Nephron (organoid): ENCODE results near the gene CTSE.

Source experiments
- H3K27ac Mint-ChIP-seq, 3 experiments: 2 replicates each; pipeline ENCODE4 v1.8.0; 2020; ENCODE audit warnings: mixed read lengths in 3 of 3, mild to moderate bottlenecking in 2 of 3, moderate library complexity in 1 of 3
- H3K27me3 Mint-ChIP-seq: 2 replicates; pipeline ENCODE4 v1.8.0; 2021; ENCODE audit warnings: low read depth, mild to moderate bottlenecking, moderate library complexity, mixed read lengths
- H3K36me3 Mint-ChIP-seq: 2 replicates; pipeline ENCODE4 v1.8.0; 2020; ENCODE audit warnings: low read depth, mixed read lengths
- H3K4me1 Mint-ChIP-seq: 2 replicates; pipeline ENCODE4 v1.8.0; 2020; ENCODE audit warnings: mixed read lengths
- H3K4me3 Mint-ChIP-seq, 3 experiments: 2 replicates each; pipeline ENCODE4 v1.8.0; 2020; ENCODE audit warnings: mild to moderate bottlenecking in 3 of 3, mixed read lengths in 3 of 3, moderate library complexity in 2 of 3
- H3K9me3 Mint-ChIP-seq: 2 replicates; pipeline ENCODE4 v1.8.0; 2020; ENCODE audit warnings: mixed read lengths
- TF ChIP-seq, protein P1 (sequence below), 3 experiments: fragments of 200-600 bp; sonication (generic); IDR thresholded peaks; one replicate each; pipeline ENCODE4 v1.5.0; 2021; ENCODE audit warnings: antibody characterized with exemption in 3 of 3; ENCODE audit not compliant: unreplicated experiment in 3 of 3

Gene CTSE

DNA sequence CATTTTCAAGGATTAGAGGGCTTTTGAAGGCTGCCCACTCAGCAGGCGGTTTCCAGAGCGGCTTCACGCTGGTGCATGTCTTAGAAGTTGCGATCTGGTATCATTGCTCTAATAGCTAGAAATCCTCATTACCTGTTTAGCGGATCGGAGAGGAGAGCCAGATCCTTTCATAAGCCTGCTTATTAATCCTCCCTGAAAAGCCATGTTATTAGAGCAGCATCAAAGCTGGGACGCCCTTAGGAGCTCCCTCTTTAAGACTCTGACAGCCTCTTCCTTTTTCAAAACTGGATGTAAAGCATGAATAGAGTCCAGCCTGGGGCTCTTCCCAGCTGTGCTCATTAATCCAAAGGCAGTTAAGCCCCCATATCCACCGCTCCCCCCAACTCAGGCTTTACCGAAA lies 13.9 kb upstream of the CTSE start:
- Mint-ChIP-seq H3K4me1 (peaks cover 16% of the 10 kb centered on the region), H3K36me3 (no peaks in the 10 kb centered on the region), H3K9me3 (peaks cover under 1% of the 10 kb centered on the region), H3K4me3 (no peak overlapping the region), H3K27me3 (peaks cover 25% of the 10 kb centered on the region), H3K27ac (no peak overlapping the region)
- TF ChIP-seq, protein P1, sequence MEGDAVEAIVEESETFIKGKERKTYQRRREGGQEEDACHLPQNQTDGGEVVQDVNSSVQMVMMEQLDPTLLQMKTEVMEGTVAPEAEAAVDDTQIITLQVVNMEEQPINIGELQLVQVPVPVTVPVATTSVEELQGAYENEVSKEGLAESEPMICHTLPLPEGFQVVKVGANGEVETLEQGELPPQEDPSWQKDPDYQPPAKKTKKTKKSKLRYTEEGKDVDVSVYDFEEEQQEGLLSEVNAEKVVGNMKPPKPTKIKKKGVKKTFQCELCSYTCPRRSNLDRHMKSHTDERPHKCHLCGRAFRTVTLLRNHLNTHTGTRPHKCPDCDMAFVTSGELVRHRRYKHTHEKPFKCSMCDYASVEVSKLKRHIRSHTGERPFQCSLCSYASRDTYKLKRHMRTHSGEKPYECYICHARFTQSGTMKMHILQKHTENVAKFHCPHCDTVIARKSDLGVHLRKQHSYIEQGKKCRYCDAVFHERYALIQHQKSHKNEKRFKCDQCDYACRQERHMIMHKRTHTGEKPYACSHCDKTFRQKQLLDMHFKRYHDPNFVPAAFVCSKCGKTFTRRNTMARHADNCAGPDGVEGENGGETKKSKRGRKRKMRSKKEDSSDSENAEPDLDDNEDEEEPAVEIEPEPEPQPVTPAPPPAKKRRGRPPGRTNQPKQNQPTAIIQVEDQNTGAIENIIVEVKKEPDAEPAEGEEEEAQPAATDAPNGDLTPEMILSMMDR (IDR thresholded peaks at IDR 0.05; ENCODE audit: unreplicated experiment in 3 of 3), result no peak

- H3K4me1 Mint-ChIP-seq, result peaks cover 23% of the 10 kb centered on the region
- peaks cover 28% of the 10 kb centered on the region for H3K27me3 Mint-ChIP-seq
- TF ChIP-seq, protein P1 (IDR thresholded peaks at IDR 0.05; ENCODE audit: unreplicated experiment in 3 of 3), result no peak
- H3K36me3 Mint-ChIP-seq, result no peaks in the 10 kb centered on the region
- H3K27ac Mint-ChIP-seq, result no peak overlapping the region
- peaks cover 3% of the 10 kb centered on the region for H3K9me3 Mint-ChIP-seq
- H3K4me3 Mint-ChIP-seq, result no peak overlapping the region
These were observed 13.2 kb upstream of the CTSE start for GRCh38 chr1:206036663-206037455.

- no peaks in the 10 kb centered on the region for H3K36me3 Mint-ChIP-seq
- H3K4me1 Mint-ChIP-seq, result peaks cover 29% of the 10 kb centered on the region
- H3K27ac Mint-ChIP-seq, result no peak overlapping the region
- H3K4me3 Mint-ChIP-seq, result no peak overlapping the region
- TF ChIP-seq, protein P1 (IDR thresholded peaks at IDR 0.05; ENCODE audit: unreplicated experiment in 3 of 3), result no peak
- H3K9me3 Mint-ChIP-seq, result peaks cover 3% of the 10 kb centered on the region
- peaks cover 25% of the 10 kb centered on the region for H3K27me3 Mint-ChIP-seq
These were observed 11.3 kb upstream of the CTSE start for GRCh38 chr1:206035027-206035426.

GRCh38 chr1:206032380-206033140 lies 8.9 kb upstream of the CTSE start:
- Mint-ChIP-seq H3K4me3 (no peak overlapping the region), H3K9me3 (peaks cover 3% of the 10 kb centered on the region), H3K36me3 (no peaks in the 10 kb centered on the region), H3K27me3 (peaks cover 27% of the 10 kb centered on the region), H3K27ac (no peak overlapping the region), H3K4me1 (peaks cover 22% of the 10 kb centered on the region)
- TF ChIP-seq, protein P1 (IDR thresholded peaks at IDR 0.05; ENCODE audit: unreplicated experiment in 3 of 3), result no peak

DNA sequence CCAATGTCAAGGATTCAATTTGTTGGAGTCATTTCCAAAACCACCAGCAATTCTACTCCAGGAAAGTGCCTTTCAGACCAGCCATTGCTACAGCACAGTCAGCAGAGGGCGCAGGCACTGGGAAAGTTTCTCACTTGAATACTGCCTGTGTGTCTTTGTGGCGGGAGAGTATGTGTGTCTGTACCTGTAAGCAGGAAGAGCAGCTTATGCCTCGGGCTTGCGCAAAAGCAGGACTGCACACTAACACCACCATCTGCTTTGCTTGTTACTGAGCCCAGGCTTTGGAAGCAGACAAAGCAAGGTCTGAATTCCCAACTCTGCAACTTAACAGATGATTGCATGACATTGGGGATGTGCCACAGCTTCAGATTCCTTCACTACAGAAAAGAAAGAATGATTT lies 7.0 kb upstream of the CTSE start:
- no peak overlapping the region for H3K4me3 Mint-ChIP-seq
- peaks cover 24% of the 10 kb centered on the region for H3K27me3 Mint-ChIP-seq
- TF ChIP-seq, protein P1 (IDR thresholded peaks at IDR 0.05; ENCODE audit: unreplicated experiment in 3 of 3), result peak; percentile 74 to 89 (median 84)
- peaks cover 20% of the 10 kb centered on the region for H3K4me1 Mint-ChIP-seq
- H3K9me3 Mint-ChIP-seq, result peaks cover 12% of the 10 kb centered on the region
- peak overlapping the region in 1 of 3 experiments; percentile 11 for H3K27ac Mint-ChIP-seq
- H3K36me3 Mint-ChIP-seq, result no peaks in the 10 kb centered on the region
